IMR-90 (cell line): ENCODE results near the gene PEX14. TPM values are rescaled to one million over a fixed set of nuclear protein-coding genes. Genes with fewer than 3 reads are reported as not detected.

Source experiments
- ATAC-seq: fragments of 200-7000 bp; cut with Tn5 transposase; 2 replicates; pipeline ENCODE4 v1.9.1; 2020; ENCODE audit warnings: low read depth, mild to moderate bottlenecking, moderate library complexity
- BruUV-seq: library from RNA; stranded (reverse); fragments of 400-500 nt; replicated peaks from 2 replicates; lab custom pipeline; 2021; lab: Mats Ljungman, UMichigan
- CTCF ChIA-PET: fragments of 300-600 bp; formaldehyde crosslinking; extraction: SDS; loops from one replicate; lab custom pipeline; 2021; ENCODE audit warnings: antibody characterized with exemption; lab: Yijun Ruan, JAX
- POLR2A ChIA-PET: fragments of 300-600 bp; sonication (Branson Sonifier 250); formaldehyde crosslinking; loops from one replicate; lab custom pipeline; 2022; ENCODE audit warnings: antibody characterized with exemption; ENCODE audit not compliant: unreplicated experiment; lab: Charles Lee
- DNase-seq: peaks from one replicate; pipeline ENCODE4 v3.0.0; 2013
- H2AFZ ChIP-seq: replicated peaks from 2 replicates; pipeline ENCODE3; 2013; ENCODE audit warnings: low read length, mild to moderate bottlenecking; ENCODE audit not compliant: poor library complexity
- H2AK5ac ChIP-seq: 2 replicates; pipeline ENCODE4 v1.6.1; 2013; ENCODE audit warnings: low read depth, low read length, inconsistent platforms
- H2AK9ac ChIP-seq: replicated peaks from 2 replicates; pipeline ENCODE3; 2013; ENCODE audit warnings: mild to moderate bottlenecking, low read depth, low read length, moderate library complexity; ENCODE audit not compliant: poor library complexity
- H2BK120ac ChIP-seq: 2 replicates; pipeline ENCODE4 v1.6.1; 2013; ENCODE audit warnings: low read depth, low read length, inconsistent platforms
- H2BK15ac ChIP-seq: 3 replicates; pipeline ENCODE4 v1.6.1; 2013; ENCODE audit warnings: low read depth, low read length, inconsistent platforms
- H2BK20ac ChIP-seq: 2 replicates; pipeline ENCODE4 v1.6.1; 2013; ENCODE audit warnings: low read depth, mild to moderate bottlenecking, inconsistent platforms, low read length, moderate library complexity
- H2BK5ac ChIP-seq: 2 replicates; pipeline ENCODE4 v1.6.1; 2013; ENCODE audit warnings: mild to moderate bottlenecking, low read depth, low read length, inconsistent platforms; ENCODE audit not compliant: poor library complexity, severe bottlenecking
- H3K14ac ChIP-seq: replicated peaks from 2 replicates; pipeline ENCODE4 v1.6.1; 2013; ENCODE audit warnings: low read depth, low read length, inconsistent platforms
- H3K18ac ChIP-seq: 2 replicates; pipeline ENCODE4 v1.6.1; 2013; ENCODE audit warnings: low read depth, low read length, control low read depth
- H3K23ac ChIP-seq: 2 replicates; pipeline ENCODE4 v1.6.1; 2013; ENCODE audit warnings: low read depth, low read length, inconsistent platforms
- H3K27ac ChIP-seq: 2 replicates; pipeline ENCODE4 v1.5.1; 2013; ENCODE audit warnings: mild to moderate bottlenecking, control low read depth, low read length; ENCODE audit not compliant: insufficient read depth
- H3K27me3 ChIP-seq: 2 replicates; pipeline ENCODE4 v1.6.1; 2013; ENCODE audit warnings: low read length; ENCODE audit not compliant: control insufficient read depth, insufficient read depth
- H3K36me3 ChIP-seq: 2 replicates; pipeline ENCODE4 v1.6.1; 2013; ENCODE audit warnings: low read length, mixed read lengths; ENCODE audit not compliant: control insufficient read depth, insufficient read depth
- H3K4ac ChIP-seq: 2 replicates; pipeline ENCODE4 v1.6.1; 2013; ENCODE audit warnings: low read depth, low read length, inconsistent platforms
- H3K4me1 ChIP-seq: 2 replicates; pipeline ENCODE4 v1.6.1; 2013; ENCODE audit warnings: low read length, mixed read lengths; ENCODE audit not compliant: control insufficient read depth, insufficient read depth
- H3K4me2 ChIP-seq: 2 replicates; pipeline ENCODE4 v1.6.1; 2013; ENCODE audit warnings: low read depth, mild to moderate bottlenecking, control low read depth, low read length, moderate library complexity
- H3K4me3 ChIP-seq: 2 replicates; pipeline ENCODE4 v1.5.1; 2013; ENCODE audit warnings: low read depth, mild to moderate bottlenecking, control low read depth, low read length, moderate library complexity; ENCODE audit not compliant: insufficient read depth
- H3K56ac ChIP-seq: 2 replicates; pipeline ENCODE4 v1.6.1; 2013; ENCODE audit warnings: low read length, inconsistent platforms; ENCODE audit not compliant: insufficient read depth; ENCODE audit errors: extremely low read depth
- H3K79me1 ChIP-seq, 2 experiments: 2 replicates each; pipeline ENCODE4 v1.6.1; 2013; ENCODE audit warnings: low read length in 2 of 2, inconsistent platforms in 1 of 2, low read depth in 1 of 2
- H3K9ac ChIP-seq: 2 replicates; pipeline ENCODE4 v1.6.1; 2013; ENCODE audit warnings: low read depth, low read length, control low read depth
- H3K9me1 ChIP-seq: 2 replicates; pipeline ENCODE4 v1.6.1; 2013; ENCODE audit warnings: low read length, inconsistent platforms; ENCODE audit not compliant: insufficient read depth
- H3K9me3 ChIP-seq: 2 replicates; pipeline ENCODE4 v1.6.1; 2013; ENCODE audit warnings: low read length; ENCODE audit not compliant: control insufficient read depth, insufficient read depth
- H4K20me1 ChIP-seq: 2 replicates; pipeline ENCODE4 v1.6.1; 2013; ENCODE audit warnings: low read length, inconsistent platforms; ENCODE audit not compliant: insufficient read depth
- H4K5ac ChIP-seq: 2 replicates; pipeline ENCODE4 v1.6.1; 2013; ENCODE audit warnings: mild to moderate bottlenecking, low read depth, low read length, control low read depth
- H4K8ac ChIP-seq, 2 experiments: 2 replicates each; pipeline ENCODE4 v1.6.1; 2013; ENCODE audit warnings: low read depth in 2 of 2, low read length in 2 of 2, control low read depth in 1 of 2, inconsistent platforms in 1 of 2
- H4K91ac ChIP-seq: 2 replicates; pipeline ENCODE4 v1.6.1; 2013; ENCODE audit warnings: low read depth, low read length, inconsistent platforms; ENCODE audit not compliant: insufficient read depth
- MAZ ChIP-seq: IDR thresholded peaks from 2 replicates; pipeline ENCODE4 v1.6.1; 2012; ENCODE audit warnings: low read depth, mild to moderate bottlenecking, low read length, improper control_type of control experiment, moderate library complexity, borderline replicate concordance
- MXI1 ChIP-seq: IDR thresholded peaks from 2 replicates; pipeline ENCODE4 v1.6.1; 2012; ENCODE audit warnings: low read depth, mild to moderate bottlenecking, low read length, moderate library complexity, borderline replicate concordance
- SMC3 ChIP-seq: fragments of 150-350 bp; IDR thresholded peaks from 2 replicates; pipeline ENCODE4 v1.6.1; 2016; ENCODE audit warnings: low read depth, mild to moderate bottlenecking, antibody characterized with exemption, low read length, moderate library complexity
- WGBS, 2 experiments: methylation state at CpG; one replicate each; pipeline versions ENCODE4 v1.1.5 to v1.1.7; 2013; ENCODE audit warnings: missing lambda C conversion rate in 2 of 2; ENCODE audit not compliant: insufficient read length in 1 of 2; ENCODE audit errors: extremely low coverage in 2 of 2; 5-methylcytosine and 5-hydroxymethylcytosine counted together
- dilution Hi-C: fragments of 300-500 bp; cut with HindIII; formaldehyde crosslinking; loops from one replicate; pipeline ENCODE4 v1.14.3; 2018; ENCODE audit warnings: low sequenced_read_pairs; ENCODE audit not compliant: unreplicated experiment
- in situ Hi-C: fragments of 300-500 bp; cut with MboI; formaldehyde crosslinking; loops from 3 replicates; pipeline ENCODE4 v1.14.3; 2019; ENCODE audit warnings: low sequenced_read_pairs, inconsistent platforms, mixed read lengths
- intact Hi-C: fragments of 100-400 bp; cut with micrococcal nuclease; formaldehyde crosslinking; loops from 2 replicates; pipeline ENCODE4 v1.10.0; 2022
- polyA plus RNA-seq, 3 experiments: library from polyadenylated mRNA; depleted of rRNA; stranded (reverse); fragments of >200 nt; gene quantifications; 2 replicates each; pipeline ENCODE4 v1.2.3, GENCODE V29; 2012; ENCODE audit warnings: low replicate concordance in 1 of 3
- total RNA-seq: library from RNA; depleted of rRNA; stranded (reverse); fragments of >200 nt; gene quantifications from 2 replicates; pipeline ENCODE4 v1.2.3, GENCODE V29; 2012

PEX14 gene
- total and polyA plus RNA-seq, 2 of the 4 experiments (the other 2 are of a cell fraction) = 9.5 to 22.5 TPM

DNA sequence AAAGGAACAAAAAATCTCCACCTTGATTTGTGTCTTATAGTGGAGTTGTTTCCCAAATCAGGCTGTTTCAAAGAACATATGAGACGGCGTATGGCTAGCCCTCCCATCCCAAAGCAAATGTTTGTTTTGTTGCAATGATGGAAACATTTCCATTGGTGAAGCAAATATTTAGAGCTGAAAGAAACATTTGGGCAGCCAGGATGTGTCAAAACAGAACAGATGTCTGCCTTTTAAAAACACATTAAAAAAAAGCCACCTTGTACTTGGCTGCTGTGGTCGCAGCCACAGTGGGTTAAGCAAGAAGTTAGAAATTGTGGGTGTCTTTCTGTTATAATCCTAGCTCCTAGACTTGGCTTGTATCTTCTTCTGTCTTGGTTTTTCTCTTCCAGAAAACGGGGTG, 116.3 kb downstream of the PEX14 start:
- Histone ChIP-seq H4K8ac (no peak overlapping the region), H2AFZ (no peak overlapping the region), H3K9me3 (no peaks in the 10 kb centered on the region), H3K4me1 (peaks cover 7% of the 10 kb centered on the region; the same call in 1 of the 2 replicates), H3K27ac (no peak overlapping the region), H3K9ac (no peak overlapping the region), H2BK120ac (no peak overlapping the region), H3K9me1 (no peaks in the 10 kb centered on the region), H2BK15ac (no peak overlapping the region), H2BK5ac (no peak overlapping the region), H3K56ac (no peak overlapping the region), H3K36me3 (no peaks in the 10 kb centered on the region), H3K4ac (no peak overlapping the region), H3K23ac (no peak overlapping the region), H2AK5ac (no peak overlapping the region), H3K14ac (no peak overlapping the region), H2BK20ac (no peak overlapping the region), H3K4me3 (no peak overlapping the region), H3K18ac (no peak overlapping the region), H3K27me3 (no peaks in the 10 kb centered on the region), H4K5ac (no peak overlapping the region), H2AK9ac (no peak overlapping the region), H4K20me1 (peaks cover 4% of the 10 kb centered on the region; the same call in 1 of the 2 replicates), H4K91ac (no peak overlapping the region), H3K79me1 (peaks cover 3 to 12% of the 10 kb centered on the region in 2 experiments; a peak in 2 of 4 replicates), H3K4me2 (no peak overlapping the region)
- POLR2A ChIA-PET = no interaction called here
- dilution Hi-C loops = no loop called here
- no TSS peak for BruUV-seq
- TF ChIP-seq MXI1 = no peak
- no peak for TF ChIP-seq MAZ
- no peak for TF ChIP-seq SMC3
- ATAC-seq = no peak
- intact Hi-C loops = no loop called here
- DNase-seq = no peak
- in situ Hi-C loops = no loop called here
- WGBS, 2 experiments = no CpG with 5 or more reads among the region's 4 CpGs
- CTCF ChIA-PET = no interaction called here
